Ishikawa (cell line): ENCODE results near the gene MAP7.

Experiments used
- CREB1 ChIP-seq: IDR thresholded peaks from 2 replicates; pipeline ENCODE4 v1.6.1; 2012; ENCODE audit warnings: low read depth
- EP300 ChIP-seq: IDR thresholded peaks from 2 replicates; pipeline ENCODE4 v1.6.1; 2012; ENCODE audit warnings: borderline replicate concordance
- FOXM1 ChIP-seq: IDR thresholded peaks from 2 replicates; pipeline ENCODE4 v1.6.1; 2012; ENCODE audit warnings: low read depth, borderline replicate concordance
- MAX ChIP-seq: IDR thresholded peaks from 2 replicates; pipeline ENCODE4 v1.6.1; 2012
- TCF12 ChIP-seq: IDR thresholded peaks from 2 replicates; pipeline ENCODE4 v1.6.1; 2012; ENCODE audit warnings: low read depth
- TEAD4 ChIP-seq: IDR thresholded peaks from 2 replicates; pipeline ENCODE4 v1.6.1; 2012
- YY1 ChIP-seq: IDR thresholded peaks from 2 replicates; pipeline ENCODE4 v1.6.1; 2012; ENCODE audit warnings: low read depth

DNA sequence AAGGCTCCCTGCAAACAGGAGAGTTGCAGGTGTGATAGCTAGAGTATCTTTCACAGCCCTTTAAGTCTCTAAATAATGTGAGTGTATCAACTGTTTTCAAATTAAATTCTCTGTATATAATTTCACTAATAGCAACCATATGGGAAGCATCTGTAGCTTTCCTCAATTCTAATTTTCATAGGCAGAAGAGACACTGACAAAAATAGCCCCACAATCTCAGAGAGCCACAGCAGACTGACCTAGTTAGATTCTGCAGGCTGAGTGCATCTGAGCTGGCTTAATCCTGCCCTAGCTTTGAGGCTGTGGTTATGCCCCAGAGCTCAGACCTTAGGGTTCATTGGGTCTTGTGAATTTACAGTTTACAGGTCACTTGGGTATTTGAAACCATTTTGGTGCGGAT lies 63.9 kb downstream of the MAP7 start:
- no peak for TF ChIP-seq TEAD4
- no peak for TF ChIP-seq TCF12
- no peak for TF ChIP-seq MAX
- TF ChIP-seq FOXM1 = no peak
- no peak for TF ChIP-seq EP300
- TF ChIP-seq CREB1 = no peak
- TF ChIP-seq YY1 = no peak
